HTERT RPE-1 (cell line): ENCODE data around the gene ZNF552.

Experiments
- in situ Hi-C: fragments of 300-500 bp; cut with MboI; formaldehyde crosslinking; loops from 4 replicates; pipeline ENCODE4 v1.14.3; 2020; ENCODE audit warnings: low sequenced_read_pairs

The ZNF552 gene

DNA sequence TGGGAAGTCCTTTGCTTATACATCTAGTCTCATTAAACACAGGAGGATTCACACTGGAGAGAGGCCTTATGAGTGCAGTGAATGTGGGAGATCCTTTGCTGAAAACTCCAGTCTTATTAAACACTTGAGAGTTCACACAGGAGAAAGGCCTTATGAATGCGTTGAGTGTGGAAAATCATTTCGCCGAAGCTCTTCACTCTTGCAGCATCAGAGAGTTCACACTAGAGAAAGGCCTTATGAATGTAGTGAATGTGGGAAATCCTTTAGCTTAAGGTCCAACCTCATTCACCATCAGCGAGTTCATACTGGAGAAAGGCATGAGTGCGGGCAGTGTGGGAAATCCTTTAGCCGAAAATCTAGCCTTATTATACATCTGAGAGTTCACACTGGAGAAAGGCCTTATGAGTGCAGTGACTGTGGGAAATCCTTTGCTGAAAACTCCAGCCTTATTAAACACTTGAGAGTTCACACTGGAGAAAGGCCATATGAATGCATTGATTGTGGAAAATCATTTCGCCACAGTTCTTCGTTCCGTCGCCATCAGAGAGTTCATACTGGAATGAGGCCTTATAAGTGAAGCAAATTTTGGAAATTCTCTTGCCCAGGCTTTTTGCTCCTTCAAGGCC lies 35.4 kb downstream of the ZNF552 start:
- in situ Hi-C loops: no loop called here

GRCh38 chr19:57778336-57778735 lies 36.4 kb downstream of the ZNF552 start:
- in situ Hi-C loops: no loop called here

DNA sequence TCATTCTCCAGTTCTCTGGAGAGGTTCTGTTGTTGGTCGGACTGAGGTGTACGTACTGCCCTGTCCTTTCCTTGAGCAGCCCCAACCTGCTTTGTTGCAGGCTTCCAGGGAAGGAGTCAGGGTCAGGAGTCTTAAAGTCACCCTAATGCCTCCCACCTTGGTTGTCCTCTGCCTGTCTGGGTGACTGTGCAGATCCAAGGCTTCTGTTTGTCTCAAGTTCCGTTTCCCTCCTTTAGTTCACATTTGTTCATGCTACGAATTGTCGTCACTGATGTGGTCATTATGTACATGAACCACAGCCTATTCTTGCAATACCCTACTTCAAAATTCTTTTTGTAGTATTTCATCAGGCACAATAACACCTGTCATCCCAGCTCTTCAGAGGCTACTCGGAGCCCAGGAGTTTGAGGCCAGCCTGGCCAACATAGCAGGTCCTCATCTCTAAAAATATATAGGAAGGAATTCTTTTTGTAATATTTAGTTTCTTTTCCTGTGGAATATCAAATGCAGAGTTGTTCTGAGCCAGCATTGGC lies 37.9 kb downstream of the ZNF552 start:
- in situ Hi-C loops: no loop called here

DNA sequence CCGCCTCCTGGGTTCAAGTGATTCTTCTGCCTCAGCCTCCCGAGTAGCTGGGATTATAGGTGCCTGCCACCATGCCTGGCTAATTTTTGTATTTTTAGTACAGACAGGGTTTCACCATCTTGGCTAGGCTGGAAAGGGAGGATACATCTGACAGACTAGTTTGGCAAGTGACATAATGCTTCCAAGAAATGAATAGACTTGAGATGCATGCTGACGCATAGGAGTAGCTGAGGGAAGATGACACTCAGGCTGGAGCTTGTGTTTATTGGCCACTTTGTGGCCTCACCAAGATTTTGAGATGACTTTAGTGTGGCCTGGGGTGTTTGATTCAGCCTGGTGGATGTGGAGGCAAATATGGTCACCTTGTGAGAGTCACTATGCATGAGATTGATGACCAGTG lies 41.2 kb downstream of the ZNF552 start:
- in situ Hi-C loops: no loop called here

- in situ Hi-C loops: no loop called here
Measured at GRCh38 chr19:57771417-57771816, 43.3 kb downstream of the ZNF552 start.

DNA sequence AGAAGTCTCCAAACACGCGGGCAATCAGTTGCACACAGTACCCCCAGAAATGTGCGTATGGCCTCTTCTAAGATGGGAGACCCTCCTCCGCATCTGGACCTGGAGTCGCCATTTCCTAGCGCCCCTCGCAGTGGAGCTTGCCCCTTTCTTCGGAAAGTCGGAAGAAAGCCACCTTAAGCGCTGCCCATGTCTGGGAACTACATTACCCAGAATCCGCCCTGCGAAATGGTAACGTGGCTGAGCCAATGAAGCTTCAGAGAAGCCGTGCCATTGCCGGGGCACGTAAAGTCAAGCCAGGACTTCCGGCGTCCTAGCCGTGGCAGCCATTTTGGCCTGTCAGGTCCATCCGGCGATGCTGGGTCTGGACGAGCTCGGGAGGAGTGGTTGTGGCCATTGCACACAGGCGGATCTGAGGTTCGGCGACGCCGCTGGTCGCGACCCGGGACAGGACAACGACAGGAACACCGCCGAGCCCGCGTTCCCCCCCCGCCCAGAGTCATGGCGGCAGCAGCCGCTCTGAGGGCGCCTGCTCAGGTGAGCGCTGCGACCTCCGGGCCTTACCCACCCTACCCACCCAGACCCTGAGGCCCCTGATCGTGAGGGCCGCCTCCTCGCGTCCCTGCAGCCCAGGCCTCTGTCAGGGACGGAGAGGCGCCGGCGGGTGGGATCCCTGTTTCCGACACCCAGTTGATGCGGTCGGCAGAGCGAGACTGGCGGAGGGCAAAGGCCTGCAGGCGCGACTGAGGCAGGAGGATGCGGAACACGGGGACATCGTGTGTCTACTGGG lies 45.2 kb downstream of the ZNF552 start, which contains the start of gene ZNF586:
ZNF586 (plus strand) TSS at position 332 of the 787 bp plus-strand sequence; CDS start at position 499, 167 bp downstream.
- in situ Hi-C loops: no loop called here

- in situ Hi-C loops: no loop called here
Measured at GRCh38 chr19:57759096-57759495, 55.6 kb downstream of the ZNF552 start.

- in situ Hi-C loops: no loop called here
Measured at GRCh38 chr19:57757941-57758340, 56.8 kb downstream of the ZNF552 start.
